ENCODE results near the gene DEPP1. TPM values are rescaled to one million over a fixed set of nuclear protein-coding genes. Genes with fewer than 3 reads are reported as not detected.

DEPP1 gene
- total and polyA plus RNA-seq, 7 donors, result 16.0 to 294 (median 53.7) TPM

GRCh38 chr10:44993226-44993921 lies 14.8 kb upstream of the DEPP1 start:
- 95% methylated on average over 14 of the region's 14 CpGs for WGBS, 2 donors
- intact Hi-C loops (cut with DNase I), result no loop called here

GRCh38 chr10:44992732-44993225 lies 14.2 kb upstream of the DEPP1 start:
- peak overlapping the region; percentile 27 to 93 (median 58) for H3K27ac ChIP-seq
- H3K4me1 ChIP-seq, result peaks cover 0 to 53% (median 31%) of the 10 kb centered on the region in 4 donors
- H3K36me3 ChIP-seq, result peaks cover 0 to 47% (median 10%) of the 10 kb centered on the region in 4 donors
- intact Hi-C loops (cut with DNase I), result no loop called here
- no peaks in the 10 kb centered on the region for H3K27me3 ChIP-seq
- 96 to 97% methylated on average over 8 of the region's 8 CpGs for WGBS, 2 donors
- no peak overlapping the region for H3K4me3 ChIP-seq
- no peak for DNase-seq
- TF ChIP-seq EP300 (IDR thresholded peaks at IDR 0.05), result no peak
- TF ChIP-seq POLR2A (IDR thresholded peaks at IDR 0.05), result no peak
- H3K9me3 ChIP-seq, result no peaks in the 10 kb centered on the region

More at GRCh38 chr10:44993226-44993921, 14.8 kb upstream of the DEPP1 start:
- Histone ChIP-seq H3K9me3 (no peaks in the 10 kb centered on the region), H3K4me3 (no peak overlapping the region), H3K36me3 (peaks cover 0 to 43% (median 10%) of the 10 kb centered on the region in 4 donors), H3K27ac (peak overlapping the region; percentile 38 to 97 (median 86)), H3K27me3 (no peaks in the 10 kb centered on the region), H3K4me1 (peaks cover 0 to 59% (median 31%) of the 10 kb centered on the region in 4 donors)
- DNase-seq, result peak; percentile 61
- TF ChIP-seq CTCF (IDR thresholded peaks at IDR 0.05), result no peak
- no peak for TF ChIP-seq POLR2AphosphoS5 (IDR thresholded peaks at IDR 0.05)
- no peak for TF ChIP-seq POLR2A (IDR thresholded peaks at IDR 0.05)
- no peak for TF ChIP-seq EP300 (IDR thresholded peaks at IDR 0.05)

- DNase-seq, result peak; percentile 66
These were observed 13.6 kb upstream of the DEPP1 start for GRCh38 chr10:44992070-44992731.

GRCh38 chr10:44991571-44991970 lies 13.0 kb upstream of the DEPP1 start:
- intact Hi-C loops (cut with DNase I), result no loop called here
- TF ChIP-seq EP300 (IDR thresholded peaks at IDR 0.05), result no peak
- no peak for TF ChIP-seq POLR2AphosphoS5 (IDR thresholded peaks at IDR 0.05)
- no peak for TF ChIP-seq CTCF (IDR thresholded peaks at IDR 0.05)
- TF ChIP-seq POLR2A (IDR thresholded peaks at IDR 0.05), result no peak
- peak; percentile 73 for DNase-seq
- no peak overlapping the region for H3K4me3 ChIP-seq
- H3K27me3 ChIP-seq, result no peaks in the 10 kb centered on the region
- H3K4me1 ChIP-seq, result peaks cover 0 to 41% (median 20%) of the 10 kb centered on the region in 4 donors
- H3K9me3 ChIP-seq, result no peaks in the 10 kb centered on the region
- peaks cover 0 to 47% (median 10%) of the 10 kb centered on the region in 4 donors for H3K36me3 ChIP-seq
- peak overlapping the region; percentile 27 to 54 (median 38) for H3K27ac ChIP-seq
- 79 to 82% methylated on average over 5 of the region's 5 CpGs for WGBS, 2 donors

More at GRCh38 chr10:44992070-44992731, 13.6 kb upstream of the DEPP1 start:
- intact Hi-C loops (cut with DNase I), result no loop called here
- Histone ChIP-seq H3K27ac (peak overlapping the region; percentile 27 to 54 (median 38)), H3K9me3 (no peaks in the 10 kb centered on the region), H3K4me3 (no peak overlapping the region), H3K27me3 (no peaks in the 10 kb centered on the region), H3K36me3 (peaks cover 0 to 47% (median 10%) of the 10 kb centered on the region in 4 donors), H3K4me1 (peaks cover 0 to 48% (median 26%) of the 10 kb centered on the region in 4 donors)
- no peak for TF ChIP-seq CTCF (IDR thresholded peaks at IDR 0.05)
- TF ChIP-seq POLR2AphosphoS5 (IDR thresholded peaks at IDR 0.05), result no peak
- TF ChIP-seq EP300 (IDR thresholded peaks at IDR 0.05), result no peak
- 91% methylated on average over 11 of the region's 11 CpGs for WGBS, 2 donors

- DNase-seq, result peak; percentile 65
- intact Hi-C loops (cut with DNase I), result no loop called here
- H3K27me3 ChIP-seq, result no peaks in the 10 kb centered on the region
- peaks cover 0 to 36% (median 14%) of the 10 kb centered on the region in 4 donors for H3K4me1 ChIP-seq
- no peak for TF ChIP-seq CTCF (IDR thresholded peaks at IDR 0.05)
- TF ChIP-seq EP300 (IDR thresholded peaks at IDR 0.05), result no peak
- no peak for TF ChIP-seq POLR2A (IDR thresholded peaks at IDR 0.05)
- no peak for TF ChIP-seq POLR2AphosphoS5 (IDR thresholded peaks at IDR 0.05)
- no peak overlapping the region for H3K4me3 ChIP-seq
- no peaks in the 10 kb centered on the region for H3K9me3 ChIP-seq
- H3K27ac ChIP-seq, result peak overlapping the region in 2 of 4 donors; percentile 38 to 54
- H3K36me3 ChIP-seq, result peaks cover 0 to 53% (median 10%) of the 10 kb centered on the region in 4 donors
- whole genome bisulfite sequencing, 2 donors, result 95 to 97% methylated on average over 7 of the region's 7 CpGs
These were observed 12.4 kb upstream of the DEPP1 start for GRCh38 chr10:44990965-44991364.
